ENCODE results near the gene CRACR2A. TPM values are rescaled to one million over a fixed set of nuclear protein-coding genes. Genes with fewer than 3 reads are reported as not detected.

Gene CRACR2A
- total and polyA plus RNA-seq, 4 donors: 1.4 to 10.2 (median 5.5) TPM

DNA sequence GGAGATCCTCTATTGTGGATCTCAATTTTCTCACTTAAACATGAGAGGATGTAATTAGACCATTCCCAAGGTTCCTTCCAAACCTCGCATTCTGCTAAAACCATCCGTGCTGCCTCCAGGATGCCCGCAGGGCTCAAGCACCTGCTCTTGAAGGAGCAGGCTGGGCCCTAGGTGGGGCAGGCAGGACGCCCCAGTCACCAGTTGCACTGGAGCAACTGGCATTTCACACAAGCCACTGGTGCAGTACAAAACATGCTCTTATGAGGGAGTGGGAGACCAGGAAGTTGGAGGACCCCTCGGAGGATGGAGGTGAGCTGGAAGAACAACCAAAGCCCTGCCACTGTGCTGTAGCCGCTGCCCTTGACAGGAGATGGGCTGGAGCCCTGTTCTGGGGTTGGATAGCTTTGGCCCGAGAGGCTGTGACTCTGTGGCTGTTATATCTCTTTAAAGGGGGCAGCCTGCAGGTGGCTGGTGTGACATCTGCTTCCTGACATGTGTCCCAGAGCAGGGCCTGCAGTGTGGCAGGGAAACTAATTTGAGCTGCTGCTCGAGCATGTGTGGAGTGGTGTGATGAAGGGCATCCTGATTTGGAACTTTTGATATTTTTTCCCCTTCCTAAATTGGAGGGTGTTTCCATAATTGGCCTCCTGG lies 122.2 kb downstream of the CRACR2A start:
- TF ChIP-seq, protein P1, sequence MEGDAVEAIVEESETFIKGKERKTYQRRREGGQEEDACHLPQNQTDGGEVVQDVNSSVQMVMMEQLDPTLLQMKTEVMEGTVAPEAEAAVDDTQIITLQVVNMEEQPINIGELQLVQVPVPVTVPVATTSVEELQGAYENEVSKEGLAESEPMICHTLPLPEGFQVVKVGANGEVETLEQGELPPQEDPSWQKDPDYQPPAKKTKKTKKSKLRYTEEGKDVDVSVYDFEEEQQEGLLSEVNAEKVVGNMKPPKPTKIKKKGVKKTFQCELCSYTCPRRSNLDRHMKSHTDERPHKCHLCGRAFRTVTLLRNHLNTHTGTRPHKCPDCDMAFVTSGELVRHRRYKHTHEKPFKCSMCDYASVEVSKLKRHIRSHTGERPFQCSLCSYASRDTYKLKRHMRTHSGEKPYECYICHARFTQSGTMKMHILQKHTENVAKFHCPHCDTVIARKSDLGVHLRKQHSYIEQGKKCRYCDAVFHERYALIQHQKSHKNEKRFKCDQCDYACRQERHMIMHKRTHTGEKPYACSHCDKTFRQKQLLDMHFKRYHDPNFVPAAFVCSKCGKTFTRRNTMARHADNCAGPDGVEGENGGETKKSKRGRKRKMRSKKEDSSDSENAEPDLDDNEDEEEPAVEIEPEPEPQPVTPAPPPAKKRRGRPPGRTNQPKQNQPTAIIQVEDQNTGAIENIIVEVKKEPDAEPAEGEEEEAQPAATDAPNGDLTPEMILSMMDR (IDR thresholded peaks at IDR 0.05; ENCODE audit: control extremely low read depth, extremely low read depth): no peak
- Histone ChIP-seq H3K9ac (ENCODE audit: insufficient read depth in 1 of 2, low read length in 2 of 2) (no peak overlapping the region), H3K27me3 (ENCODE audit: control insufficient read depth in 3 of 3, insufficient read depth in 3 of 3, low read length in 2 of 3) (no peaks in the 10 kb centered on the region), H3K36me3 (ENCODE audit: control insufficient read depth in 4 of 4, insufficient read depth in 4 of 4, low read length in 4 of 4) (peaks cover 0 to 6% (median 0%) of the 10 kb centered on the region in 4 donors), H3K9me3 (ENCODE audit: control insufficient read depth in 4 of 4, insufficient read depth in 3 of 4, low read length in 3 of 4) (no peaks in the 10 kb centered on the region), H3K4me3 (no peak overlapping the region), H3K27ac (ENCODE audit: low read depth in 1 of 2, low read length in 1 of 2) (no peak overlapping the region), H3K4me1 (ENCODE audit: control insufficient read depth in 5 of 5, insufficient read depth in 5 of 5, low read length in 5 of 5) (peaks cover 0 to 10% (median 0%) of the 10 kb centered on the region in 5 donors)
- peak in 1 of 3 donors; percentile 7 for DNase-seq
- 88 to 91% methylated on average over 8 of the region's 8 CpGs for WGBS, 2 donors
- no peak for ATAC-seq (ENCODE audit: insufficient read depth, low FRiP score)

DNA sequence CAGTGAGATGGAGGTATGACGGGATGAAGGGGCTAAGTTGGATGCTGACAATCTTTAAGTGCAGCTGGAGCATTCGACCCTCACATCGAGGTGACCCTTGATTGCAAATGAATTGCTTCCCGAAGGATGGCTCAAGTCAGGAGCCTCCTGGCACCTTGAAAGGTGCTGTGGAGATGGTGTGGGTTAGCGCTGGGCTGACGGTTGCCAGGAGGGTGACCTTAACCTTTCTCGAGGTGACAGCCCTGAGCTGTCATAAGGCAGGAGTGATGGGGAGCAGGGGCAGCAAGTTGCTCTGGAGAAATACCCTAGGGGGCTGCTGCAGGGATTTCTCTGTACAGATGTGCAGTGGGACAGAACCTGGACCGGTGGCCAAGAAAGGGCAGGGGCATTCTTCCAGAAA lies 122.8 kb downstream of the CRACR2A start:
- TF ChIP-seq, protein P1 (IDR thresholded peaks at IDR 0.05; ENCODE audit: control extremely low read depth, extremely low read depth): no peak
- no peak overlapping the region for H3K27ac ChIP-seq (ENCODE audit: low read depth in 1 of 2, low read length in 1 of 2)
- no peak overlapping the region for H3K4me3 ChIP-seq
- peaks cover 0 to 6% (median 0%) of the 10 kb centered on the region in 4 donors for H3K36me3 ChIP-seq (ENCODE audit: control insufficient read depth in 4 of 4, insufficient read depth in 4 of 4, low read length in 4 of 4)
- DNase-seq (no peak), ATAC-seq (ENCODE audit: insufficient read depth, low FRiP score) (no peak)
- no peaks in the 10 kb centered on the region for H3K27me3 ChIP-seq (ENCODE audit: control insufficient read depth in 3 of 3, insufficient read depth in 3 of 3, low read length in 2 of 3)
- H3K9ac ChIP-seq (ENCODE audit: insufficient read depth in 1 of 2, low read length in 2 of 2): no peak overlapping the region
- 84 to 90% methylated on average over 8 of the region's 8 CpGs for WGBS, 2 donors
- H3K4me1 ChIP-seq (ENCODE audit: control insufficient read depth in 5 of 5, insufficient read depth in 5 of 5, low read length in 5 of 5): peaks cover 0 to 10% (median 0%) of the 10 kb centered on the region in 5 donors
- H3K9me3 ChIP-seq (ENCODE audit: control insufficient read depth in 4 of 4, insufficient read depth in 3 of 4, low read length in 3 of 4): no peaks in the 10 kb centered on the region

DNA sequence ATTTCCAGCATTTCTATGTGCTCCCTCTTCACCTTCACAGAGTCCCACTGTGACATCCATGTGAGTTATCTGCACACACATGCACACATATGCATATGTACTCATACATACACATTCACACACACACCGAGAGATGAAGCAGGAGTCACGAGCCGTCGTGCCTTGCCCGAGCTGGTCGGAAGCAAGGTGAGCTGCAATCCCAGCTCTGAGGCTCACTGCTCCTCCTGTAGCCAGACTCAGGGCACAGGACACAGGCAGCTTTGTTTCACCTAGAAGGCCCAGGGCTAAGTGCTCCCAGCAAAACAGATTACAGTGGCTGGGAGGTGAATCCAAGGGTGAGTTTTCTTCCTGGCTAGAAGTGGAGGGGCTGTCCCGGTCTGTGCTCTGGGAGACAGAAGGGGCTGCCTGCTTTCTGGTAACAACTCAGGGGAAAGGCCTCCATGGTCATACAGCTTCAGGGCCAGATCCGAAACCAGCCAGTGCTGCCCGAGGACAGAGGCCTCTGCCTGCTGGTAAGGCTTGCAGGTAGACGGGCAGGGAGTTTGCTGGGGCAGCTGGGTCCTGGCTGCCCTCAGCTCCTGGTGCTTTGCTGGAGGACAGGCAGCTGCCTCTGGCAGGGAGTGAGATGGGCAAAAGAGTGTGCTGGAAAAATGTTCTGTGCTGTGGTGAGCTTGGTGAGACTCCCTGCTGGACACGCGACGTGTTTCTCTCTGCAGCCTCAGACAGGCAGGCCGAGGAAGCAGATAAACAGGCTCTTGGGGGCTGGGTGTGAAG lies 123.7 kb downstream of the CRACR2A start:
- no peaks in the 10 kb centered on the region for H3K27me3 ChIP-seq (ENCODE audit: control insufficient read depth in 3 of 3, insufficient read depth in 3 of 3, low read length in 2 of 3)

More for the DNA sequence above, 123.7 kb downstream of the CRACR2A start:
- H3K9ac ChIP-seq (ENCODE audit: insufficient read depth in 1 of 2, low read length in 2 of 2): no peak overlapping the region
- H3K36me3 ChIP-seq (ENCODE audit: control insufficient read depth in 4 of 4, insufficient read depth in 4 of 4, low read length in 4 of 4): peaks cover 0 to 6% (median 0%) of the 10 kb centered on the region in 4 donors
- no peak overlapping the region for H3K27ac ChIP-seq (ENCODE audit: low read depth in 1 of 2, low read length in 1 of 2)
- ATAC-seq (ENCODE audit: insufficient read depth, low FRiP score): no peak
- no peaks in the 10 kb centered on the region for H3K9me3 ChIP-seq (ENCODE audit: control insufficient read depth in 4 of 4, insufficient read depth in 3 of 4, low read length in 3 of 4)
- TF ChIP-seq, protein P1 (IDR thresholded peaks at IDR 0.05; ENCODE audit: control extremely low read depth, extremely low read depth): no peak
- 89 to 90% methylated on average over 14 of the region's 14 CpGs for WGBS, 2 donors
- no peak overlapping the region for H3K4me3 ChIP-seq
- peak in 1 of 3 donors; percentile 49 for DNase-seq
- peaks cover 0 to 10% (median 0%) of the 10 kb centered on the region in 5 donors for H3K4me1 ChIP-seq (ENCODE audit: control insufficient read depth in 5 of 5, insufficient read depth in 5 of 5, low read length in 5 of 5)
